HG02973 (cell line): ENCODE results near the gene MMP23B.
"Not testable (repeated sequence)": the region's sequence is repeated elsewhere in the genome, so short reads cannot be mapped to it uniquely, and the experiment has no call there.

Experiments
- ATAC-seq: cut with Tn5 transposase; IDR thresholded peaks from one replicate; pipeline ENCODE4 v1.9.1; 2021; ENCODE audit warnings: moderate library complexity; ENCODE audit not compliant: unreplicated experiment

The MMP23B gene

DNA sequence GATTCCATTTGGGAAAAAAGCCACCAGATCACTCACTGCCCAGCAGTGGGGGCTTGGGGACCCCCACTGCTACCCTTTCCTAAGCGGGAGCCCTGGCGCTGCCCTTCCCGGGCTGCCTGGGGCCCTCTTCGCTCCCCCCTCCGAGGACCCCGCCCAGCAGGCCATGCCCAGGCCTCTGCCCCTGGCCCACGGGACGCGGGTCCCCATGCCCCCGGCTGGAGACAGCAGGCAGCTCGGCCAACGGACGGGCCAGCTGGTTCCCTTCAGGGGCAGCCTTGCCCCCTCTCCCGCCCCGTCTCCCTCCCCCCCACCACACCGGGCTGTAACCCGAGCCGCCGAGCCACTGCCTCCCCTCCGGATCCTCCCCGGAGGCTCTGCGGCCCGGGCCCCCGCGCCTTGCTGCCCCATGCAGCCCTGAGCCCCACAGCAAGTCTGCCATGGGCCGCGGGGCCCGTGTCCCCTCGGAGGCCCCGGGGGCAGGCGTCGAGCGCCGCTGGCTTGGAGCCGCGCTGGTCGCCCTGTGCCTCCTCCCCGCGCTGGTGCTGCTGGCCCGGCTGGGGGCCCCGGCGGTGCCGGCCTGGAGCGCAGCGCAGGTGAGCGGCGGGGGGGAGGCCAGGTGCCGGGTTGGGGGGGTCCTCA lies at the start of gene MMP23B:
TSS of gene MMP23B (plus strand) at position 392 of the 639 bp plus-strand sequence. CDS start at position 438, 46 bp downstream.
- no peak for ATAC-seq

DNA sequence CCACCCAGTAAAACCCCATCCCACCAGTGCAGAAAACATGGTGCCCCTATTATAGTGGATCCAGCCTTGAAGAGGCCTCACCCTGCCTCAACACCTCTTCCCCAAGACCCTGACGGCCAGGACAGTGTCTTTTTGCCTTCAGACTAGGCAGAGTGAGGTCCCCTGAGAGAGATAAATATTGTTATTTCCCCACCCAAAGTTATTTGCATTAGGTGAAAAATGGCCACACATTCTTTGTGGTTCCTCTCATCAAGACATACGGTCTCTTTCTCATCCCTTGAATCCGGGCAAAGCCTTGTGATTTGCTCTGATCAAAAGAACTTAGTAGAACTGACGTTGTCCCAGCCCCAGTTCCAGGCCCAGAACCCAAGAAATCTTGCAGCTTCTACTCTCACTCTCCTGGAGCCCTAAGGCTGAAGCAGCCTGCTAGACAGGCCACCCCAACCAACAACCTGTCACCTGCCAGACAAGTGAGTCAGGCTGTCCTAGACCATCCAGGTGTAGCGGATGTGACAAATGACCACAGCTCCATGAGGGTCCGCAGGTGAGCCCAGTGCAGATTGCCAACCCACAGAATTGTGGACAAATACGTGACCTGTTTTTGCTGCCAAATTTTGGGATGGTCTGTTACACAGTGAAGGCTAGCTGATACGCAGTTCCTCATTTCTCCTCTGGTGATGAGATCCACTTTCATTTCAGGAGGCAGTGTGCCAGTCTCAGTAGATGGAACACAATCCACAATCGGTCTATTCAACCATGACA lies 49.2 kb upstream of the MMP23B start:
- ATAC-seq, result no peak

DNA sequence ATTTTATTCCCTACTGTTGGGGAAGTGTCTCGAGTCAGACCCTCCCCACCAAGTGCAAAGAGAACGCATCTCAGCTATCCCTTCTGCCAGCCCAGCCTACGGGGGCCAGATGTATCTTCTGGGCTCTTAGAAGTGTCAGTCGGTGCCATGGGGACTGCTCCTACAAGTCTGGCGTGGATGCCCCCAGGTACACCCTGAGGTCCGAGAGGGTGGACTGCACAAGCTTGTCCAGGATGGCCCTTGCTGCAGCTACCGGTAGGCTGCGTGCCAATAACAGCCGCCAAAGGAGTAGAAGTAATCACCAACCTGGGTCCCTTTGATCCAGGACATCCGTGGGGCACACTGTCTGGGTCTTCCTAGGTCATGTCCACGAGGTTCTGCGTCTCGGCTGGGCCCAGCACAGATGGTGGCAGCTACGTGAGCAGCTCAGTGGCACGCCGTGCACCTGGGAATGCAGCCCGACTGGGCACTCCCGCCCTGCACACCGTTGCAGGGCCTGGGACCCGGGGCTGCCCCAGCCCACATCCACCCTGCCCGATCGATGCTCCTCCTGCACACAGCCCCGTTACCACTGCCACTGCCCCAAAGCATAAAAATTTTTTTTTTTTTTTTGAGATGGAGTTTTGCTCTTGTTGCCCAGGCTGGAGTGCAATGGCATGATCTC lies 48.5 kb upstream of the MMP23B start:
- ATAC-seq, result no peak

- ATAC-seq, result no peak
These were observed 40.5 kb upstream of the MMP23B start for GRCh38 chr1:1591452-1591851.

- ATAC-seq, result no peak
These were observed 38.0 kb upstream of the MMP23B start for GRCh38 chr1:1593834-1594601.

- no peak for ATAC-seq
These were observed 37.2 kb upstream of the MMP23B start for GRCh38 chr1:1594602-1595260.

- ATAC-seq, result not testable (repeated sequence)
These were observed 36.6 kb upstream of the MMP23B start for GRCh38 chr1:1595341-1595740.

DNA sequence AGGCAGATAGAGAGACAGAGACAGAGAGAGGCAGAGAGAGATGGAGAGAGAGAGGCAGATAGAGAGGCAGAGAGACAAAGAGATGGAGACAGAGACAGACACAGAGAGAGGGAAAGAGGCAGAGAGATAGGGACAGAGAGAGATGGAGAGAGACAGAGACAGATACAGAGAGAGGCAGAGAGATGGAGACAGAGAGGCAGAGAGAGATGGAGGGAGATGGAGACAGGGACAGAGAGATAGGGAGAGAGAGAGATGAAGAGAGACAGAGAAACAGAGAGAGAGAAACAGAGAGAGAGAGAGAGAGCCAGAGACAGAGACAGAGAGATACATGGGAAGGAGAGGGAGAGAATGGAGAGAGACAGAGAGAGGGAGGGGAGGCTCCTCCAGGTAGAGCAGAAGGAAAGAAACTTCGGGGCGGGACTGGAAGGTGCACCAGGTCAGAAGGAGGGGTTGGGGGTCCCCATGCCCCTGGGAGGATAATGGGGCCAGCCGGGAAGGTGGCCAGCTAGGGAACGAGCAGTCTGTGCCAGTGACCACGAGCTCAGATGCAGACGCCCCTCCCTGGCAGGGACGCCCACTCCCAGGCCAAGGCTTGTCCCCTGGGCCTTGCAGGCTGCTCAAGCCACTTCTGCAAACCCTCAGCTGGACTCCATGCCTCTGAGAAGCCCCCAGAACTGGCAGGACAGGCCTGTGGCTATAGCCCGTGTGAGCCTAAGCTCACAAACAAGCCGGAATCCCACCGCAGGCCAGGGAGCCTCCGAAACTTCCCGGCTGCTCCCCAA lies 35.3 kb upstream of the MMP23B start:
- no peak for ATAC-seq

DNA sequence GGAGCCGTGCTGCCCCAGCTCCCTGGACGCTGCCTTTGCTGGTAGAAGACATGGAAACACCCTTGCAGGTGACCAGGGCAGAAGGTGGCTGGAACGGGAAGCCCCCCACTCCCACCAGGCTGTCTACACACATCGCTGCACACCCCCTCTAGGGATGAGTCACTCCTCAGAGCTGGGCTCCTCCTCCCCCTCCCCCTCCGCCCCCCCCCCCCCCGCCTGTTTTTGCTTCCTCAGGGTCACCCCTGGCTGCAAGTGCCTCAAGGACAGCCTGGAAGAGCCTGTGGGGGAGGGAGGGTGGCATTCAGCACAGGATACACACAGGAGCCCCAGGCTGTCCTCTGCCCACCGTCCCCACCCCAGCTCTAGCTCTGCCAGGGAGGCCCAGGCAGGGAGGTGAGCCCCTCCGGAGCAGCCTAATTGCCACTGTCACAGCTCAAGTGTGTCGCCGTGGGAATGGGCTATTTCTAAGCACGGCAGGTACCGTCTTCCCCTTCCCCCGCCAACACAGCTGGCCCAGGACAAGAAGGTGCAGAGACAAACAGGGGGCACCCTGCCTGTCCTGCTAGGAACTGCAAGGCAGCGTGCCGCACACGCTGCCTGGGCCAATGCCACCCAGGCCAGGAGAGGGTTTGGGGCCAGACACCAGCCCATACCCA lies 34.6 kb upstream of the MMP23B start:
- no peak for ATAC-seq

DNA sequence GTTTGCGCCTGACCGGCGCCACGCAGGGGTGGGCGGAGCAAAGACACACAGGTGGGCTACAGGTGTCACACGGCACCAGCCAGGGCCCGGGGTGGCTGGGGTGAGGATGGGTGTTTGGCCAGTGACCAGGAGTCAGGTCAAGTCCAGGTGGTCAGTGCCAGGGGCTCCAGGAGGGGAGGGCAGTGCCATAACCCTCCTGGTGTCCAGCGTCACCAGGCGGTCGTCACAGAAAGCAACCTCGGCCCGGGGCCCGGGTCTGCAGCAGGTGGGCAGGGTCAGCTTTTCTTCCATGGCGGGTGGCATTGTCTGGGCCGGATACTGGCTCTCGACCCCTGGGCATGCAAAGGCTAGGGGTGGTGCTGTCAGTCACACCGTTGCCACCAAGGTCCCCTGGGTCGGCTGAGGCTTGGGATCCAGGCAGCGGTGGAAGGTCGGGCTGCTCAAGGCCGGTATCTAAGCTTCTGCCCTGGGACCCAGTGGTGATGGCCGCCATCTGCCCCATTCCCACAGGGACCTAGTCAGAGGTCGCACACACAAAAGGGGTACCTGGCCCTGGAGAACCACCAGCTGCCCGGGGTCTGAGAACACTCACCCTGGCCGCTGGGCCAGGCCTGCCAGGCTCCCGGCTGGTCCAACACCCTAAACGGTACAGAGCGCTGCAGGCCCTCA lies 33.8 kb upstream of the MMP23B start:
- ATAC-seq, result no peak

DNA sequence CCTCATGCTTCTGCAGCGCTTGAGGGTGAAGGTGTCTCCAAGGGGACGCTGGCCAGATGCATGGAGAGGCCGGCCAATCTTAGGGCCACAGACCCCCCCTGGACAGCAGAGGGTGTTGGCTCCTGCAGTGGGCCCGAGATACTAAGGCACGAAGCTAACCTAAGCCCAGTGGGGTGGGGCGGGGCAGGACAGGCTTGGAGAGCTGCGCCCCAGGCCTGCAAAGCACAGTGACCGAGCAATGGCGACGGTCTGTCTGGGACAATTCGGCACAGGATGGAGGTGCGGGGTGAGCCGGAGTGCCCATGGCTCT lies 33.3 kb upstream of the MMP23B start:
- no peak for ATAC-seq

- no peak for ATAC-seq
These were observed 32.7 kb upstream of the MMP23B start for GRCh38 chr1:1599030-1599934.

GRCh38 chr1:1599935-1600860 lies 31.8 kb upstream of the MMP23B start, which contains the start of gene FNDC10:
TSS of gene FNDC10 (minus strand) at chr1:1600135. CDS start at chr1:1600015, 120 bp downstream.
- ATAC-seq, result no peak

- no peak for ATAC-seq
These were observed 31.0 kb upstream of the MMP23B start for GRCh38 chr1:1600861-1601563.

- no peak for ATAC-seq
These were observed 30.2 kb upstream of the MMP23B start for GRCh38 chr1:1601564-1602303.
